GM12878 (cell line): Measurements from ENCODE around the gene SLC39A11. TPM values are rescaled to one million over a fixed set of nuclear protein-coding genes. Genes with fewer than 3 reads are reported as not detected.

ENCODE experiments used
- ATAC-seq: fragments of 200-7000 bp; cut with Tn5 transposase; 3 replicates; pipeline ENCODE4 v1.9.1; 2020; ENCODE audit warnings: mild to moderate bottlenecking, moderate library complexity
- BruUV-seq: library from RNA; stranded (reverse); fragments of 400-500 nt; replicated peaks from 2 replicates; lab custom pipeline; 2021; lab: Mats Ljungman, UMichigan
- CTCF ChIA-PET: fragments of 300-600 bp; sonication (Branson Sonifier 250); formaldehyde crosslinking; extraction: SDS; loops from one replicate; lab custom pipeline; 2021; ENCODE audit warnings: inconsistent platforms; lab: Yijun Ruan, JAX
- POLR2A ChIA-PET: fragments of 350-600 bp; formaldehyde crosslinking; extraction: SDS; loops from one replicate; lab custom pipeline; 2021; ENCODE audit warnings: inconsistent platforms; lab: Charles Lee
- RAD21 ChIA-PET: fragments of 300-600 bp; sonication (Branson Sonifier 250); formaldehyde crosslinking; loops from one replicate; lab custom pipeline; 2023; ENCODE audit warnings: antibody characterized with exemption; ENCODE audit not compliant: unreplicated experiment; lab: Charles Lee
- SMC1A ChIA-PET: fragments of 300-600 bp; sonication (Branson Sonifier 250); formaldehyde crosslinking; loops from one replicate; lab custom pipeline; 2023; ENCODE audit not compliant: unreplicated experiment, uncharacterized antibody; lab: Charles Lee
- DNase-seq: peaks from one replicate; pipeline ENCODE4 v3.0.0-alpha.2; 2011; ENCODE audit warnings: low read depth, low spot score
- FAIRE-seq: peaks from 3 replicates; lab custom pipeline; 2011; peaks lifted over from hg19 to GRCh38; lab: Jason Lieb, UNC
- H2AFZ ChIP-seq: 2 replicates; pipeline ENCODE4 v1.6.0; 2011; ENCODE audit warnings: low read depth, low read length, control low read depth; ENCODE audit not compliant: control insufficient read depth
- H3K27ac ChIP-seq: 2 replicates; pipeline ENCODE4 v1.5.1; 2011; ENCODE audit warnings: control low read depth; ENCODE audit not compliant: control insufficient read depth, insufficient read depth
- H3K27me3 ChIP-seq, 2 experiments: replicated peaks in 1 of 2; 2 replicates each; pipeline versions ENCODE4 v1.6.0 to v1.6.1; 2011; ENCODE audit warnings: low read length in 1 of 2; ENCODE audit not compliant: control insufficient read depth in 2 of 2, insufficient read depth in 2 of 2
- H3K36me3 ChIP-seq, 2 experiments: 2 replicates each; pipeline ENCODE4 v1.5.1; 2011; ENCODE audit warnings: low read length in 1 of 2; ENCODE audit not compliant: control insufficient read depth in 2 of 2, insufficient read depth in 2 of 2
- H3K4me1 ChIP-seq: 2 replicates; pipeline ENCODE4 v1.6.1; 2011; ENCODE audit warnings: mild to moderate bottlenecking, low read length, moderate library complexity, mixed read lengths; ENCODE audit not compliant: control insufficient read depth, insufficient read depth
- H3K4me2 ChIP-seq: 2 replicates; pipeline ENCODE4 v1.6.0; 2011; ENCODE audit warnings: control low read depth; ENCODE audit not compliant: control insufficient read depth, insufficient read depth
- H3K4me3 ChIP-seq: fragments of 200-600 bp; sonication (generic); 2 replicates; pipeline ENCODE4 v1.5.1; 2016
- H3K79me2 ChIP-seq: 2 replicates; pipeline ENCODE4 v1.6.0; 2011; ENCODE audit warnings: low read length; ENCODE audit not compliant: control insufficient read depth, insufficient read depth
- H3K9ac ChIP-seq: 2 replicates; pipeline ENCODE4 v1.8.0; 2011; ENCODE audit warnings: low read length, control low read depth, mixed read lengths; ENCODE audit not compliant: control insufficient read depth, insufficient read depth
- H3K9me3 ChIP-seq: replicated peaks from 3 replicates; pipeline ENCODE4 v1.5.1; 2011; ENCODE audit warnings: mild to moderate bottlenecking, low read length; ENCODE audit not compliant: control insufficient read depth, insufficient read depth
- H4K20me1 ChIP-seq: 2 replicates; pipeline ENCODE4 v1.6.0; 2011; ENCODE audit not compliant: control insufficient read depth, insufficient read depth
- CBFB ChIP-seq: IDR thresholded peaks from 2 replicates; pipeline ENCODE4 v1.6.1; 2016; ENCODE audit warnings: antibody characterized with exemption, low read depth
- EED ChIP-seq: sonication (generic); IDR thresholded peaks from 2 replicates; pipeline ENCODE4 v1.6.1; 2016; ENCODE audit warnings: antibody characterized with exemption, low read depth
- ESRRA ChIP-seq: IDR thresholded peaks from 2 replicates; pipeline ENCODE4 v1.6.1; 2012; ENCODE audit warnings: mild to moderate bottlenecking, low read length, improper control_type of control experiment
- FOS ChIP-seq: IDR thresholded peaks from 3 replicates; pipeline ENCODE4 v1.6.1; 2011; ENCODE audit warnings: borderline replicate concordance; ENCODE audit not compliant: insufficient read length; ENCODE audit errors: extremely low read depth
- RUNX3 ChIP-seq: IDR thresholded peaks from 2 replicates; pipeline ENCODE4 v1.6.1; 2012; ENCODE audit warnings: low read length, inconsistent platforms
- YY1 ChIP-seq: IDR thresholded peaks from 2 replicates; pipeline ENCODE4 v1.6.1; 2011; ENCODE audit warnings: low read depth, mild to moderate bottlenecking, low read length
- WGBS: methylation state at CpG from one replicate; pipeline ENCODE4 v1.1.6; 2016; ENCODE audit warnings: low lambda C conversion rate; ENCODE audit not compliant: insufficient replicate concordance, insufficient coverage; ENCODE audit errors: missing lambda C conversion rate; 5-methylcytosine and 5-hydroxymethylcytosine counted together
- in situ Hi-C: fragments of 300-500 bp; cut with MboI; formaldehyde crosslinking; loops from 9 replicates; pipeline ENCODE4 v1.14.3; 2018; ENCODE audit warnings: mixed read lengths
- intact Hi-C: fragments of 100-400 bp; cut with micrococcal nuclease; formaldehyde crosslinking; loops from one replicate; pipeline ENCODE4 v1.14.2; 2022; ENCODE audit not compliant: unreplicated experiment
- polyA plus RNA-seq, 11 experiments: library from polyadenylated mRNA; depleted of rRNA in 4 of 11; unstranded in 6 of 11; stranded (reverse) in 5 of 11; fragments of >200 nt; fragmentation: Nextera tagmentation in 4 of 11; fragmentation: Illumina TruSeq in 1 of 11; extraction: Ambion mirVana in 4 of 11; extraction: Trizol in 1 of 11; gene quantifications; 1 replicate in 1 of 11; 2 replicates in 10 of 11; pipeline versions ENCODE4 v1.2.1 to v1.2.3, GENCODE V29; 2011 to 2016; ENCODE audit warnings: inconsistent platforms in 2 of 11, missing spikeins in 2 of 11, low read depth in 1 of 11
- total RNA-seq, 4 experiments: library from RNA; depleted of rRNA in 3 of 4; stranded (reverse); fragments of >200 nt in 3 of 4; fragmentation: Illumina TruSeq in 1 of 4; extraction: Trizol in 1 of 4; gene quantifications; 2 replicates each; pipeline versions ENCODE4 v1.2.1 to v1.2.3, GENCODE V29; 2013 to 2021
- TF ChIP-seq, protein P1 (sequence below): fragments of 450-650 bp; IDR thresholded peaks from 2 replicates; pipeline ENCODE4 v1.6.1; 2017; ENCODE audit warnings: borderline replicate concordance
- TF ChIP-seq, protein P2 (sequence below): IDR thresholded peaks from 2 replicates; pipeline ENCODE4 v1.6.1; 2012; ENCODE audit warnings: mild to moderate bottlenecking, low read depth, low read length

SLC39A11 gene
- total and polyA plus RNA-seq, 10 of the 15 experiments (the other 5 are each of a cell fraction or from before 2014, with no cell fraction given): 8.6 to 23.8 (median 14.0) TPM

DNA sequence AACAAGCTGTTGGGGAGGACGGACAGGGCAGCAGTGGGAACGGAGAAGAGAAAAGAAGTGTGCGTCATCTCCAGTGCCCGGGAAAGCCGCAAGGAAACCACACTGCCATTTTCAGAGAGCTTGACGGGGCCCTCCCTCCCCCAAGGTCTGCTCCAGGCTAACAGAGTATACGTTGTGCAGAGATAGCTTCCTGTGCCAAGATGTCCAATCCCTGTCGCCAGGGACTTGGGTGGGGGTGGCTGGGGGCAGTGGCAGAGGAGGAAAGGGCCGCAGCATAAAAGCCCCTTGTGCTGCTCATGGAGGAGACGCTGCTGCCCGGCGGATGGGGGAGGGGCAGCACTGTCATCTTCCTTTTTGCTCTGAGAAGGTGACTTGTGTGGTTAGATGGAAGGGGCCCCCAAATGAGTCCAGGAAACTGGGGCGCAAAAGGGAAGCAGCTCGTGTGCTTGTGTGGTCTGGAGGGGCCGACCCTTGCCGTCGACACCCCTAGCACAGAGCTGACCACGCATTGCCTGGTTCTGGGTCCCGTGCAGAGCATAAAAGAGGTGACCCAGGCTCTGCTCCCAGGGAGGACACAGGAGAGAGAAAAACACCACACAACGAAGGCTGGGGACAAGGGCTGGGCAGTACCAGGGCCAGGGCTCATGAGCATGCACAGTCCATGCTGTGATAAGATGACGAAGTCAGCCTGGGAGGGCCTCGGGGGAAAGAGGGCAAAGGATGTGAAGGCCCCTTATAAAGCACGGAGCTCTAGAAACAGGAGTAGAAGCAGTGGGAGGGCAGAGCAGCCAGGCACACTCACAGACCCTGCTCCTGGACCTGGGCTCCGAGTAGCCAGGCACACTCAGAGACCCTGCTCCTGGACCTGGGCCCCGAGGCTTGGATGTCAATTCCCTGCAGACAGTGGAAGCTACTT, 372.7 kb downstream of the SLC39A11 start:
- no peak for FAIRE-seq
- POLR2A ChIA-PET: interaction anchor here (0.7 to 1.3 kb wide), 3 partner anchors 14 to 453 kb away, joined by 3 to 4 read pairs (median 3); no protein-coding TSS in a partner anchor
- WGBS: 43% methylated on average over 25 of the region's 25 CpGs

More for the DNA sequence above, 372.7 kb downstream of the SLC39A11 start:
- Histone ChIP-seq H2AFZ (no peak overlapping the region), H3K4me1 (peaks cover 12% of the 10 kb centered on the region), H3K9me3 (no peaks in the 10 kb centered on the region), H3K27ac (no peak overlapping the region), H3K27me3 (no peaks in the 10 kb centered on the region), H3K4me3 (no peak overlapping the region), H4K20me1 (no peaks in the 10 kb centered on the region), H3K9ac (no peak overlapping the region), H3K4me2 (peak overlapping the region; percentile 33; the same call in 1 of the 2 replicates), H3K79me2 (no peaks in the 10 kb centered on the region), H3K36me3 (no peaks in the 10 kb centered on the region)
- peak; percentile 50 for ATAC-seq
- in situ Hi-C loops: no loop called here
- ChIA-PET RAD21 (interaction anchor here (0.8 to 1.3 kb wide), 5 partner anchors 8 to 163 kb away, joined by 3 to 6 read pairs (median 4); no protein-coding TSS in a partner anchor), CTCF (interaction anchor here (1.5 to 5.7 kb wide), 4 partner anchors 10 to 162 kb away, joined by 3 to 35 read pairs (median 8); no protein-coding TSS in a partner anchor), SMC1A (interaction anchor here (1.2 to 1.4 kb wide), 3 partner anchors 125 to 470 kb away, joined by 3 to 4 read pairs (median 3); no protein-coding TSS in a partner anchor)
- BruUV-seq: no TSS peak
- intact Hi-C loops: no loop called here
- TF ChIP-seq YY1 (0 out of 2 replicates have a peak, but pooled peaks have one; percentile 11), CBFB (0 out of 2 replicates have a peak, but pooled peaks have one; percentile 28), EED (peak; percentile 38; the same call in 1 of the 2 replicates), RUNX3 (peak; percentile 46), ESRRA (no peak), FOS (no peak)
- TF ChIP-seq, protein P1, sequence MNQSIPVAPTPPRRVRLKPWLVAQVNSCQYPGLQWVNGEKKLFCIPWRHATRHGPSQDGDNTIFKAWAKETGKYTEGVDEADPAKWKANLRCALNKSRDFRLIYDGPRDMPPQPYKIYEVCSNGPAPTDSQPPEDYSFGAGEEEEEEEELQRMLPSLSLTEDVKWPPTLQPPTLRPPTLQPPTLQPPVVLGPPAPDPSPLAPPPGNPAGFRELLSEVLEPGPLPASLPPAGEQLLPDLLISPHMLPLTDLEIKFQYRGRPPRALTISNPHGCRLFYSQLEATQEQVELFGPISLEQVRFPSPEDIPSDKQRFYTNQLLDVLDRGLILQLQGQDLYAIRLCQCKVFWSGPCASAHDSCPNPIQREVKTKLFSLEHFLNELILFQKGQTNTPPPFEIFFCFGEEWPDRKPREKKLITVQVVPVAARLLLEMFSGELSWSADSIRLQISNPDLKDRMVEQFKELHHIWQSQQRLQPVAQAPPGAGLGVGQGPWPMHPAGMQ: no peak
- TF ChIP-seq, protein P2, sequence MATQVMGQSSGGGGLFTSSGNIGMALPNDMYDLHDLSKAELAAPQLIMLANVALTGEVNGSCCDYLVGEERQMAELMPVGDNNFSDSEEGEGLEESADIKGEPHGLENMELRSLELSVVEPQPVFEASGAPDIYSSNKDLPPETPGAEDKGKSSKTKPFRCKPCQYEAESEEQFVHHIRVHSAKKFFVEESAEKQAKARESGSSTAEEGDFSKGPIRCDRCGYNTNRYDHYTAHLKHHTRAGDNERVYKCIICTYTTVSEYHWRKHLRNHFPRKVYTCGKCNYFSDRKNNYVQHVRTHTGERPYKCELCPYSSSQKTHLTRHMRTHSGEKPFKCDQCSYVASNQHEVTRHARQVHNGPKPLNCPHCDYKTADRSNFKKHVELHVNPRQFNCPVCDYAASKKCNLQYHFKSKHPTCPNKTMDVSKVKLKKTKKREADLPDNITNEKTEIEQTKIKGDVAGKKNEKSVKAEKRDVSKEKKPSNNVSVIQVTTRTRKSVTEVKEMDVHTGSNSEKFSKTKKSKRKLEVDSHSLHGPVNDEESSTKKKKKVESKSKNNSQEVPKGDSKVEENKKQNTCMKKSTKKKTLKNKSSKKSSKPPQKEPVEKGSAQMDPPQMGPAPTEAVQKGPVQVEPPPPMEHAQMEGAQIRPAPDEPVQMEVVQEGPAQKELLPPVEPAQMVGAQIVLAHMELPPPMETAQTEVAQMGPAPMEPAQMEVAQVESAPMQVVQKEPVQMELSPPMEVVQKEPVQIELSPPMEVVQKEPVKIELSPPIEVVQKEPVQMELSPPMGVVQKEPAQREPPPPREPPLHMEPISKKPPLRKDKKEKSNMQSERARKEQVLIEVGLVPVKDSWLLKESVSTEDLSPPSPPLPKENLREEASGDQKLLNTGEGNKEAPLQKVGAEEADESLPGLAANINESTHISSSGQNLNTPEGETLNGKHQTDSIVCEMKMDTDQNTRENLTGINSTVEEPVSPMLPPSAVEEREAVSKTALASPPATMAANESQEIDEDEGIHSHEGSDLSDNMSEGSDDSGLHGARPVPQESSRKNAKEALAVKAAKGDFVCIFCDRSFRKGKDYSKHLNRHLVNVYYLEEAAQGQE: no peak
- no peak for DNase-seq
